HG02798 (cell line): Measurements from ENCODE around the gene MATK.
"Not testable (repeated sequence)": the region's sequence is repeated elsewhere in the genome, so short reads cannot be mapped to it uniquely, and the experiment has no call there.

ENCODE experiments used
- ATAC-seq: cut with Tn5 transposase; IDR thresholded peaks from one replicate; pipeline ENCODE4 v1.9.1; 2021; ENCODE audit warnings: mild to moderate bottlenecking; ENCODE audit not compliant: unreplicated experiment, poor library complexity

The MATK gene

GRCh38 chr19:3816566-3817218 lies 30.5 kb upstream of the MATK start:
- no peak for ATAC-seq

GRCh38 chr19:3816148-3816547 lies 30.0 kb upstream of the MATK start:
- not testable (repeated sequence) for ATAC-seq

- ATAC-seq: no peak
Measured at GRCh38 chr19:3814648-3815047, 28.5 kb upstream of the MATK start.

GRCh38 chr19:3813473-3814392 lies 27.6 kb upstream of the MATK start:
- ATAC-seq: no peak

GRCh38 chr19:3810708-3811355 lies 24.7 kb upstream of the MATK start:
- no peak for ATAC-seq

GRCh38 chr19:3809881-3810707 lies 23.9 kb upstream of the MATK start:
- no peak for ATAC-seq

- no peak for ATAC-seq
Measured at GRCh38 chr19:3808420-3809143, 22.4 kb upstream of the MATK start.

GRCh38 chr19:3807574-3808354 lies 21.6 kb upstream of the MATK start:
- no peak for ATAC-seq

- no peak for ATAC-seq
Measured at GRCh38 chr19:3807131-3807480, 20.9 kb upstream of the MATK start.

- no peak for ATAC-seq
Measured at GRCh38 chr19:3805859-3806258, 19.7 kb upstream of the MATK start.

GRCh38 chr19:3804429-3804828 lies 18.2 kb upstream of the MATK start:
- no peak for ATAC-seq

- ATAC-seq: no peak
Measured at GRCh38 chr19:3803986-3804385, 17.8 kb upstream of the MATK start.

- ATAC-seq: no peak
Measured at GRCh38 chr19:3803114-3803888, 17.1 kb upstream of the MATK start.

- no peak for ATAC-seq
Measured at GRCh38 chr19:3801412-3802096, 15.4 kb upstream of the MATK start.

GRCh38 chr19:3800996-3801395 lies 14.8 kb upstream of the MATK start:
- no peak for ATAC-seq

- ATAC-seq: no peak
Measured at GRCh38 chr19:3798137-3798536, 12.0 kb upstream of the MATK start.

GRCh38 chr19:3796358-3796757 lies 10.2 kb upstream of the MATK start:
- no peak for ATAC-seq

GRCh38 chr19:3793799-3794198 lies 7.6 kb upstream of the MATK start:
- no peak for ATAC-seq
